Subcutaneous abdominal adipose tissue (tissue), 5 donors: Measurements from ENCODE around the gene ABHD6.
"Not testable (repeated sequence)": the region's sequence is repeated elsewhere in the genome, so short reads cannot be mapped to it uniquely, and the experiment has no call there.

Experiments used
- H3K27ac ChIP-seq: one replicate; pipeline ENCODE4 v1.7.0; 2013; ENCODE audit warnings: low read depth, mild to moderate bottlenecking, inconsistent platforms, low read length, moderate library complexity
- H3K27me3 ChIP-seq, 5 donors: one replicate each; pipeline ENCODE4 v1.7.0; 2013; ENCODE audit warnings: low read length in 5 of 5, inconsistent platforms in 1 of 5; ENCODE audit not compliant: control insufficient read depth in 5 of 5, insufficient read depth in 4 of 5
- H3K36me3 ChIP-seq, 5 donors: one replicate each; pipeline ENCODE4 v1.7.0; 2013; ENCODE audit warnings: low read length in 5 of 5; ENCODE audit not compliant: control insufficient read depth in 5 of 5, insufficient read depth in 5 of 5
- H3K4me1 ChIP-seq, 5 donors: one replicate each; pipeline ENCODE4 v1.7.0; 2013; ENCODE audit warnings: low read length in 5 of 5, mild to moderate bottlenecking in 3 of 5, moderate library complexity in 1 of 5; ENCODE audit not compliant: control insufficient read depth in 5 of 5, insufficient read depth in 5 of 5
- H3K4me3 ChIP-seq, 5 donors: one replicate each; pipeline ENCODE4 v1.7.0; 2013; ENCODE audit warnings: low read length in 5 of 5, low read depth in 1 of 5
- H3K9ac ChIP-seq, 5 donors: one replicate each; pipeline ENCODE4 v1.7.0; 2013; ENCODE audit warnings: low read length in 5 of 5, mild to moderate bottlenecking in 4 of 5, moderate library complexity in 3 of 5
- H3K9me3 ChIP-seq, 5 donors: one replicate each; pipeline ENCODE4 v1.7.0; 2013; ENCODE audit warnings: low read length in 5 of 5; ENCODE audit not compliant: control insufficient read depth in 5 of 5
- donor health status: healthy.
- donor health status: healthy.
- donor health status: healthy.
- donor health status: healthy.
- donor health status: healthy.

Gene ABHD6

GRCh38 chr3:58222161-58222724, 15.3 kb upstream of the ABHD6 start:
- no peaks in the 10 kb centered on the region for H3K9me3 ChIP-seq
- H3K9ac ChIP-seq: no peak overlapping the region
- no peak overlapping the region for H3K27ac ChIP-seq
- no peaks in the 10 kb centered on the region for H3K27me3 ChIP-seq
- H3K4me3 ChIP-seq: no peak overlapping the region
- peaks cover 3 to 21% (median 7%) of the 10 kb centered on the region in 5 donors for H3K4me1 ChIP-seq
- H3K36me3 ChIP-seq: no peaks in the 10 kb centered on the region

GRCh38 chr3:58223855-58224254, 13.7 kb upstream of the ABHD6 start:
- Histone ChIP-seq H3K4me3 (no peak overlapping the region), H3K36me3 (no peaks in the 10 kb centered on the region), H3K9me3 (no peaks in the 10 kb centered on the region), H3K27me3 (no peaks in the 10 kb centered on the region), H3K9ac (no peak overlapping the region), H3K27ac (no peak overlapping the region), H3K4me1 (peaks cover 0 to 10% (median 0%) of the 10 kb centered on the region in 5 donors)

DNA sequence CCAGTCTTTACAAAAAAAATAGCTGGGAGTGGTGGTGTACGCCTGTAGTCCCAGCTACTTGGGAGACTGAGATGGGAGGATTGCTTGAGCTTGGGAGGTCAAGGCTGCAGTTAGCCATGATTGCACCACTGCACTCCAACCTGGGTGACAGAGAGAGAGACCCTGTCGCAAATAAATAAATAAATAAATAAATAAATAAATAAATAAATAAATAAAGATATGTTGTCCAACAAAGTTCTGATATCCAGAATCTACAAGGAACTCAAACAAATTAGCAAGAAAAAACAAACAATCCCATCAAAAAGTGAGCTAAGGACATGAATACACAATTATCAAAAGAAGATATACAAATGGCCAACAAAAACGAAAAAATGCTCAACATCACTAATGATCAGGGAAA, 9.7 kb upstream of the ABHD6 start:
- not testable (repeated sequence) for H3K9ac ChIP-seq, H3K36me3 ChIP-seq, H3K9me3 ChIP-seq, H3K4me3 ChIP-seq, H3K27ac ChIP-seq, H3K4me1 ChIP-seq, H3K27me3 ChIP-seq

DNA sequence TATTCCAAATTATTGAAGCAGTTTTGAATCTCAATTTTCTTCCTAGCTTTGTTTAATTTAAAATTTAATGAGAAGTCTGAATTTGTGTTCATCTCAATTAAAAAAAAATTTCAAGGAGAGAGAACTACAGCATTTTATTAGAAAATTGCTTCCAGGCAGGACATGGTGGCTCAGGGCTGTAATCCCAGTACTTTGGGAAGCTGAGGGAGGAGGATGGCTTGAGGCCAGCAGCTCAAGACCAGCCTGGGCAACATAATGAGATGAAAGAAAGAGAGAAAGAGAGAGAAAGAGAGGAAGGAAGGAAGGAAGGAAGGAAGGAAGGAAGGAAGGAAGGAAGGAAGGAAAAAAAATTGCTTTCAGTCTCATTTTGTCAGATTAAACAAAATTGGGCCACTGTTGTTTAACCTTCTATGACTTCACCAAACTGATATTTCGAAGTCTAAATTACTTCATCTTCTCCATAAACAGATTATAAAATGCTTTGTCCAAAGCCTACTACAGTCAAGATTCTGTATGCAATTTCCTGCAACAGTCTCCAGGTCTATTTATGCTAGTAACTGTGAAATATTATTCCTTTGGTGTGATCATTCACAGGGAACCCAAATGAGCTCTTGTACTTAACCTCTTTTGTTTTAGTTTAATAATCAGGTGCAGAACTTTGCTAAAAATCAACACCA, 6.6 kb upstream of the ABHD6 start:
- Histone ChIP-seq H3K9ac (no peak overlapping the region), H3K9me3 (no peaks in the 10 kb centered on the region), H3K4me1 (peaks cover 0 to 4% (median 0%) of the 10 kb centered on the region in 5 donors), H3K36me3 (no peaks in the 10 kb centered on the region), H3K27ac (no peak overlapping the region), H3K4me3 (no peak overlapping the region), H3K27me3 (no peaks in the 10 kb centered on the region)

GRCh38 chr3:58231666-58232065, 5.9 kb upstream of the ABHD6 start:
- Histone ChIP-seq H3K27ac (no peak overlapping the region), H3K4me1 (peaks cover 0 to 8% (median 4%) of the 10 kb centered on the region in 5 donors)

GRCh38 chr3:58234516-58234931, 3.1 kb upstream of the ABHD6 start:
- Histone ChIP-seq H3K9me3 (no peaks in the 10 kb centered on the region), H3K9ac (no peak overlapping the region), H3K27ac (no peak overlapping the region), H3K36me3 (no peaks in the 10 kb centered on the region), H3K4me3 (no peak overlapping the region), H3K27me3 (no peaks in the 10 kb centered on the region), H3K4me1 (peaks cover 0 to 24% (median 22%) of the 10 kb centered on the region in 5 donors)

More at GRCh38 chr3:58231666-58232065, 5.9 kb upstream of the ABHD6 start:
- Histone ChIP-seq H3K9ac (no peak overlapping the region), H3K9me3 (no peaks in the 10 kb centered on the region), H3K4me3 (no peak overlapping the region), H3K36me3 (no peaks in the 10 kb centered on the region), H3K27me3 (no peaks in the 10 kb centered on the region)

GRCh38 chr3:58235970-58236369, 1.6 kb upstream of the ABHD6 start:
- Histone ChIP-seq H3K27me3 (no peaks in the 10 kb centered on the region), H3K27ac (no peak overlapping the region), H3K9ac (no peak overlapping the region), H3K4me1 (peaks cover 0 to 27% (median 23%) of the 10 kb centered on the region in 5 donors), H3K4me3 (no peak overlapping the region), H3K9me3 (no peaks in the 10 kb centered on the region), H3K36me3 (no peaks in the 10 kb centered on the region)

DNA sequence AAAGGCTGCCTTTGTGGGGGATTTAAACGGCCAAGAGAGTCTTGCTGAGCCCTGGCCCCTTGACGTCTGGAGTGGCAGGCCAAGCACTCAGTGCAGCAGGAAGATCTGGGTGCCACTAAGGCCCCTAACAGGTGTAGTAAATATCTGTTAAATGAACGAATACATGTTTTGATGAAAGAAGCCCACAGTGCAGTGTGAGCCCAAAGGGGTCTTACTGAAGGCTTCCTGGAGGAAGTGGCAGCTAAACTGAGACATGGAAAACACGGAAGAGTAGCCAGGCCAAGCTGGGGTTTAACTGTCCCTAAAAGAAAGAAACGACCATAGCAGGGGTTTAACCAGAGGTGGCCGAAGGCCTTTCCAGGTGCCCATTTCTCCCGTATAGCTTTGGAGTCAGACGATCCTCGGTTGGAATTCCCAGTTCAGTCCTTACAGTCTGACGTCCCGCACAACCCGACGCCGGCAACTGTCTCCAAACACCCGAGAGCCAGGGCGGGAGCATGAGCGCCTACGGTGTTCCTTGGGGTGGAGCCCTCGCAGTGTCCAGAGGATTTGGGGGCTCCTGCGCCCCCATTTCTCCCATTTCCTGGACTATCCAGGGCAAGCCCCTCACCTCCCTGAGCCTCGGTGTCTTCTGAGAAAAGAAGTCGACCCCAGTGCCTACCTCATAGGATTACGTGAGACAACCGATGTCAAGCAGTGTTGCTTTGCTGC, 910 bp upstream of the ABHD6 start:
- Histone ChIP-seq H3K9ac (peak overlapping the region; percentile 16 to 89 (median 70)), H3K4me3 (peak overlapping the region; percentile 75 to 97 (median 92)), H3K27ac (peak overlapping the region; percentile 19), H3K9me3 (no peaks in the 10 kb centered on the region), H3K27me3 (no peaks in the 10 kb centered on the region), H3K4me1 (peaks cover 0 to 34% (median 23%) of the 10 kb centered on the region in 5 donors), H3K36me3 (no peaks in the 10 kb centered on the region)

DNA sequence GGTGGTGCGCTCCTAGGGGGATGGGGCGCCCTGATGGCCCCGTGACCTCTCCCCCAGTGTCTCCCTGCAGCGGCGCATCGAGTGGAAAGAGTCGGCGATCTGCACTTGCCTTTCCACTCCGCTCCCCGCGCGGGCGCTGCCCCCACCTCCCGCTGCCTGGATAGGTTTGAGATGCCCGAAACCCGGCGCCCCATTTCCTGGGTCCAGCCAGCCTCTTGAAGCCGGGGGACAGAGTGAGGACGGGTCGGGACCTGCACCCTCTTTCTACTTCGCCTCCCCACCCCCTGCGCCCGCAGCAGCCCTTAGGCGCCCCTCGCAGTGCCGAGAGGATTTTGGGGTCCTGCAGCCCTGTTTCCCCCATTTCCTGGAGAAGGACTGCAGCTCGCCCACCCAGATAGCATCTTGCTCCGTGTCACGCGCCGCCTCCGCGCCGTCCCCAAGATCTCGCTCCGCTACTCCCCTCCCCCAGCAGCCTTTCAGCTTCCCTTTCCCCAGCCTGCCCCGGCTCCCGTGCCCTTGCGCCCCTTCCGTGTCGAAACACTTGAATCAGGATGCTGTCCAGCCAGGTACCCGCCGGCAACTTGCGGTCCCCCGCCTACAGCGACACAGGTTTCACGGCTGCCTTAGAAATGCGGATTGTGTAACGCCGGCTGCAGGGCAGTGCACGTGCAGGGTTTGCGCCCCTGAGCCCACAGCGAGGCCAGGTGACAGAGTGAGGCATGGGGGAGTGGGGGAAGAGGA, 519 bp downstream of the ABHD6 start:
- Histone ChIP-seq H3K9me3 (no peaks in the 10 kb centered on the region), H3K27me3 (no peaks in the 10 kb centered on the region), H3K27ac (peak overlapping the region; percentile 62), H3K4me3 (peak overlapping the region; percentile 63 to 95 (median 89)), H3K36me3 (no peaks in the 10 kb centered on the region), H3K4me1 (peaks cover 0 to 34% (median 23%) of the 10 kb centered on the region in 5 donors), H3K9ac (peak overlapping the region in 4 of 5 donors; percentile 66 to 81 (median 74))
